MM.1S (cell line): Measurements from ENCODE around the gene C1orf21.

ENCODE experiments used
- DNase-seq: peaks from one replicate; pipeline ENCODE4 v3.0.0-alpha.2; 2015
- H2AFZ ChIP-seq: fragments of 300-600 bp; sonication (generic); 2 replicates; pipeline ENCODE4 v1.6.0; 2016; ENCODE audit warnings: antibody characterized with exemption, low read length
- H3F3A ChIP-seq: fragments of 300-600 bp; sonication (generic); 2 replicates; pipeline ENCODE4 v1.6.1; 2016; ENCODE audit warnings: mild to moderate bottlenecking, antibody characterized with exemption, low read length, moderate library complexity, mixed read lengths; ENCODE audit not compliant: insufficient read depth
- H3K27ac ChIP-seq: fragments of 300-600 bp; sonication (generic); 2 replicates; pipeline ENCODE4 v1.5.1; 2016; ENCODE audit warnings: mild to moderate bottlenecking, low read length
- H3K27me3 ChIP-seq: fragments of 300-600 bp; sonication (generic); replicated peaks from 2 replicates; pipeline ENCODE4 v1.6.0; 2016; ENCODE audit warnings: low read length; ENCODE audit not compliant: insufficient read depth
- H3K36me3 ChIP-seq: fragments of 300-600 bp; sonication (generic); replicated peaks from 2 replicates; pipeline ENCODE4 v1.6.1; 2016; ENCODE audit warnings: mild to moderate bottlenecking, low read length, mixed read lengths; ENCODE audit not compliant: insufficient read depth
- H3K4me1 ChIP-seq: fragments of 300-600 bp; sonication (generic); 2 replicates; pipeline ENCODE4 v1.6.1; 2016; ENCODE audit warnings: low read length, mixed read lengths
- H3K4me2 ChIP-seq: fragments of 300-600 bp; sonication (generic); 2 replicates; pipeline ENCODE4 v1.6.0; 2016; ENCODE audit warnings: low read depth, low read length
- H3K4me3 ChIP-seq: fragments of 300-600 bp; sonication (generic); 2 replicates; pipeline ENCODE4 v1.5.1; 2016; ENCODE audit warnings: low read length, mixed read lengths
- H3K79me2 ChIP-seq: fragments of 300-600 bp; sonication (generic); 2 replicates; pipeline ENCODE4 v1.6.1; 2016; ENCODE audit warnings: mixed run types, low read length, mixed read lengths
- H3K9ac ChIP-seq: fragments of 300-600 bp; sonication (generic); 2 replicates; pipeline ENCODE4 v1.6.1; 2016; ENCODE audit warnings: low read length, mixed read lengths
- H3K9me2 ChIP-seq: fragments of 300-600 bp; sonication (generic); replicated peaks from 2 replicates; pipeline ENCODE4 v1.6.1; 2016; ENCODE audit warnings: mild to moderate bottlenecking, low read length, mixed read lengths; ENCODE audit not compliant: insufficient read depth
- H3K9me3 ChIP-seq: fragments of 300-600 bp; sonication (generic); replicated peaks from 2 replicates; pipeline ENCODE4 v1.6.1; 2016; ENCODE audit warnings: mild to moderate bottlenecking, low read length, mixed read lengths; ENCODE audit not compliant: insufficient read depth
- H4K20me1 ChIP-seq: fragments of 300-600 bp; sonication (generic); 2 replicates; pipeline ENCODE4 v1.6.1; 2016; ENCODE audit warnings: mild to moderate bottlenecking, low read length, moderate library complexity, mixed read lengths; ENCODE audit not compliant: insufficient read depth
- CTCF ChIP-seq: fragments of 300-600 bp; sonication (generic); IDR thresholded peaks from 2 replicates; pipeline ENCODE4 v1.5.1; 2016; ENCODE audit warnings: antibody characterized with exemption, low read length, mixed read lengths
- EZH2 ChIP-seq: fragments of 300-600 bp; sonication (generic); optimal IDR thresholded peaks from 2 replicates; pipeline ENCODE3; 2017; ENCODE audit warnings: low read depth, mild to moderate bottlenecking, antibody characterized with exemption, low read length, mixed read lengths
- EZH2phosphoT487 ChIP-seq: fragments of 300-600 bp; sonication (generic); IDR thresholded peaks from 2 replicates; pipeline ENCODE4 v1.6.1; 2018; ENCODE audit warnings: antibody characterized with exemption, low read length

Gene C1orf21

GRCh38 chr1:184568148-184568547 lies 181.3 kb downstream of the C1orf21 start:
- Histone ChIP-seq H3K79me2 (0 out of 2 replicates have a peak, but pooled peaks cover 7% of the 10 kb centered on the region), H2AFZ (no peak overlapping the region), H3K4me2 (peak overlapping the region; percentile 69), H3K9me3 (no peaks in the 10 kb centered on the region), H3K27me3 (no peaks in the 10 kb centered on the region), H3K4me3 (no peak overlapping the region), H3K36me3 (no peaks in the 10 kb centered on the region), H3K9ac (no peak overlapping the region), H3F3A (peaks cover 18% of the 10 kb centered on the region), H3K9me2 (no peaks in the 10 kb centered on the region), H4K20me1 (no peaks in the 10 kb centered on the region), H3K4me1 (peaks cover 50% of the 10 kb centered on the region), H3K27ac (peak overlapping the region; percentile 58; the same call in 1 of the 2 replicates)
- DNase-seq: no peak
- TF ChIP-seq CTCF (no peak), EZH2 (no peak), EZH2phosphoT487 (no peak)

- Histone ChIP-seq H3K27ac (no peak overlapping the region), H4K20me1 (no peaks in the 10 kb centered on the region), H3K9me2 (no peaks in the 10 kb centered on the region), H3K4me3 (no peak overlapping the region), H3K36me3 (no peaks in the 10 kb centered on the region), H3K9me3 (no peaks in the 10 kb centered on the region), H2AFZ (no peak overlapping the region), H3K9ac (no peak overlapping the region), H3K27me3 (no peaks in the 10 kb centered on the region), H3K4me2 (no peak overlapping the region), H3K4me1 (peaks cover 42% of the 10 kb centered on the region), H3F3A (peaks cover 17% of the 10 kb centered on the region), H3K79me2 (0 out of 2 replicates have a peak, but pooled peaks cover 7% of the 10 kb centered on the region)
- DNase-seq: no peak
- TF ChIP-seq EZH2 (no peak), EZH2phosphoT487 (no peak), CTCF (no peak)
These were observed 182.3 kb downstream of the C1orf21 start for GRCh38 chr1:184569106-184569505.

GRCh38 chr1:184574588-184574987 lies 187.8 kb downstream of the C1orf21 start:
- Histone ChIP-seq H3K79me2 (no peaks in the 10 kb centered on the region), H3K9me2 (no peaks in the 10 kb centered on the region), H3K4me3 (no peak overlapping the region), H3K27me3 (no peaks in the 10 kb centered on the region), H3K27ac (no peak overlapping the region), H3K4me2 (no peak overlapping the region), H3K9me3 (no peaks in the 10 kb centered on the region), H3K4me1 (no peaks in the 10 kb centered on the region), H2AFZ (no peak overlapping the region), H3F3A (no peaks in the 10 kb centered on the region), H3K36me3 (no peaks in the 10 kb centered on the region), H3K9ac (no peak overlapping the region), H4K20me1 (no peaks in the 10 kb centered on the region)
- TF ChIP-seq EZH2: no peak
- TF ChIP-seq EZH2phosphoT487: no peak
- no peak for TF ChIP-seq CTCF
- no peak for DNase-seq
